GM12878 (cell line): ENCODE data around the gene FLRT1. TPM values are rescaled to one million over a fixed set of nuclear protein-coding genes. Genes with fewer than 3 reads are reported as not detected.

ENCODE experiments used
- ATAC-seq: fragments of 200-7000 bp; cut with Tn5 transposase; 3 replicates; pipeline ENCODE4 v1.9.1; 2020; ENCODE audit warnings: mild to moderate bottlenecking, moderate library complexity
- BruUV-seq: library from RNA; stranded (reverse); fragments of 400-500 nt; replicated peaks from 2 replicates; lab custom pipeline; 2021; lab: Mats Ljungman, UMichigan
- CTCF ChIA-PET: fragments of 300-600 bp; sonication (Branson Sonifier 250); formaldehyde crosslinking; extraction: SDS; loops from one replicate; lab custom pipeline; 2021; ENCODE audit warnings: inconsistent platforms; lab: Yijun Ruan, JAX
- POLR2A ChIA-PET: fragments of 350-600 bp; formaldehyde crosslinking; extraction: SDS; loops from one replicate; lab custom pipeline; 2021; ENCODE audit warnings: inconsistent platforms; lab: Charles Lee
- RAD21 ChIA-PET: fragments of 300-600 bp; sonication (Branson Sonifier 250); formaldehyde crosslinking; loops from one replicate; lab custom pipeline; 2023; ENCODE audit warnings: antibody characterized with exemption; ENCODE audit not compliant: unreplicated experiment; lab: Charles Lee
- SMC1A ChIA-PET: fragments of 300-600 bp; sonication (Branson Sonifier 250); formaldehyde crosslinking; loops from one replicate; lab custom pipeline; 2023; ENCODE audit not compliant: unreplicated experiment, uncharacterized antibody; lab: Charles Lee
- DNase-seq: peaks from one replicate; pipeline ENCODE4 v3.0.0-alpha.2; 2011; ENCODE audit warnings: low read depth, low spot score
- FAIRE-seq: peaks from 3 replicates; lab custom pipeline; 2011; peaks lifted over from hg19 to GRCh38; lab: Jason Lieb, UNC
- H2AFZ ChIP-seq: 2 replicates; pipeline ENCODE4 v1.6.0; 2011; ENCODE audit warnings: low read depth, low read length, control low read depth; ENCODE audit not compliant: control insufficient read depth
- H3K27ac ChIP-seq: 2 replicates; pipeline ENCODE4 v1.5.1; 2011; ENCODE audit warnings: control low read depth; ENCODE audit not compliant: control insufficient read depth, insufficient read depth
- H3K27me3 ChIP-seq, 2 experiments: replicated peaks in 1 of 2; 2 replicates each; pipeline versions ENCODE4 v1.6.0 to v1.6.1; 2011; ENCODE audit warnings: low read length in 1 of 2; ENCODE audit not compliant: control insufficient read depth in 2 of 2, insufficient read depth in 2 of 2
- H3K36me3 ChIP-seq, 2 experiments: 2 replicates each; pipeline ENCODE4 v1.5.1; 2011; ENCODE audit warnings: low read length in 1 of 2; ENCODE audit not compliant: control insufficient read depth in 2 of 2, insufficient read depth in 2 of 2
- H3K4me1 ChIP-seq: 2 replicates; pipeline ENCODE4 v1.6.1; 2011; ENCODE audit warnings: mild to moderate bottlenecking, low read length, moderate library complexity, mixed read lengths; ENCODE audit not compliant: control insufficient read depth, insufficient read depth
- H3K4me2 ChIP-seq: 2 replicates; pipeline ENCODE4 v1.6.0; 2011; ENCODE audit warnings: control low read depth; ENCODE audit not compliant: control insufficient read depth, insufficient read depth
- H3K4me3 ChIP-seq: fragments of 200-600 bp; sonication (generic); 2 replicates; pipeline ENCODE4 v1.5.1; 2016
- H3K79me2 ChIP-seq: 2 replicates; pipeline ENCODE4 v1.6.0; 2011; ENCODE audit warnings: low read length; ENCODE audit not compliant: control insufficient read depth, insufficient read depth
- H3K9ac ChIP-seq: 2 replicates; pipeline ENCODE4 v1.8.0; 2011; ENCODE audit warnings: low read length, control low read depth, mixed read lengths; ENCODE audit not compliant: control insufficient read depth, insufficient read depth
- H3K9me3 ChIP-seq: replicated peaks from 3 replicates; pipeline ENCODE4 v1.5.1; 2011; ENCODE audit warnings: mild to moderate bottlenecking, low read length; ENCODE audit not compliant: control insufficient read depth, insufficient read depth
- H4K20me1 ChIP-seq: 2 replicates; pipeline ENCODE4 v1.6.0; 2011; ENCODE audit not compliant: control insufficient read depth, insufficient read depth
- BCL11A ChIP-seq: IDR thresholded peaks from 2 replicates; pipeline ENCODE4 v1.6.1; 2011; ENCODE audit warnings: low read depth, low read length
- CBX3 ChIP-seq: fragments of 200-600 bp; sonication (generic); IDR thresholded peaks from 2 replicates; pipeline ENCODE4 v1.6.1; 2016; ENCODE audit warnings: low read depth, borderline replicate concordance
- CHD1 ChIP-seq: IDR thresholded peaks from 2 replicates; pipeline ENCODE4 v1.6.1; 2012; ENCODE audit warnings: low read depth, low read length, improper control_type of control experiment
- FOXK2 ChIP-seq: fragments of 450-650 bp; IDR thresholded peaks from 2 replicates; pipeline ENCODE4 v1.6.1; 2017; ENCODE audit warnings: mild to moderate bottlenecking, moderate library complexity
- IRF4 ChIP-seq: IDR thresholded peaks from 2 replicates; pipeline ENCODE4 v1.6.1; 2011; ENCODE audit warnings: low read depth, low read length
- MXI1 ChIP-seq: fragments of 150-350 bp; IDR thresholded peaks from 2 replicates; pipeline ENCODE4 v1.6.1; 2011; ENCODE audit warnings: low read depth, mild to moderate bottlenecking, inconsistent platforms, low read length, improper control_type of control experiment
- NFYA ChIP-seq: IDR thresholded peaks from 2 replicates; pipeline ENCODE4 v1.6.1; 2011; ENCODE audit warnings: low read depth, mild to moderate bottlenecking, low read length, improper control_type of control experiment, borderline replicate concordance
- PML ChIP-seq: IDR thresholded peaks from 2 replicates; pipeline ENCODE4 v1.6.1; 2012; ENCODE audit warnings: low read length, inconsistent platforms
- SMC3 ChIP-seq: IDR thresholded peaks from 2 replicates; pipeline ENCODE4 v1.6.1; 2011; ENCODE audit warnings: low read length, improper control_type of control experiment, borderline replicate concordance
- SP1 ChIP-seq: IDR thresholded peaks from one replicate; pipeline ENCODE4 v1.6.1; 2011; ENCODE audit warnings: low read depth, low read length
- SREBF2 ChIP-seq: IDR thresholded peaks from 2 replicates; pipeline ENCODE4 v1.6.1; 2012; ENCODE audit warnings: mild to moderate bottlenecking, low read length
- TCF3 ChIP-seq: IDR thresholded peaks from 2 replicates; pipeline ENCODE4 v1.6.1; 2012; ENCODE audit warnings: low read depth, mild to moderate bottlenecking, low read length, borderline replicate concordance; ENCODE audit not compliant: insufficient read depth
- WRNIP1 ChIP-seq: IDR thresholded peaks from 2 replicates; pipeline ENCODE4 v1.6.1; 2011; ENCODE audit warnings: low read depth, low read length, improper control_type of control experiment, borderline replicate concordance
- ZNF24 ChIP-seq: fragments of 450-650 bp; IDR thresholded peaks from 2 replicates; pipeline ENCODE4 v1.6.1; 2017; ENCODE audit warnings: antibody characterized with exemption, mild to moderate bottlenecking
- WGBS: methylation state at CpG from one replicate; pipeline ENCODE4 v1.1.6; 2016; ENCODE audit warnings: low lambda C conversion rate; ENCODE audit not compliant: insufficient replicate concordance, insufficient coverage; ENCODE audit errors: missing lambda C conversion rate; 5-methylcytosine and 5-hydroxymethylcytosine counted together
- in situ Hi-C: fragments of 300-500 bp; cut with MboI; formaldehyde crosslinking; loops from 9 replicates; pipeline ENCODE4 v1.14.3; 2018; ENCODE audit warnings: mixed read lengths
- intact Hi-C: fragments of 100-400 bp; cut with micrococcal nuclease; formaldehyde crosslinking; loops from one replicate; pipeline ENCODE4 v1.14.2; 2022; ENCODE audit not compliant: unreplicated experiment
- polyA plus RNA-seq, 11 experiments: library from polyadenylated mRNA; depleted of rRNA in 4 of 11; unstranded in 6 of 11; stranded (reverse) in 5 of 11; fragments of >200 nt; fragmentation: Nextera tagmentation in 4 of 11; fragmentation: Illumina TruSeq in 1 of 11; extraction: Ambion mirVana in 4 of 11; extraction: Trizol in 1 of 11; gene quantifications; 1 replicate in 1 of 11; 2 replicates in 10 of 11; pipeline versions ENCODE4 v1.2.1 to v1.2.3, GENCODE V29; 2011 to 2016; ENCODE audit warnings: inconsistent platforms in 2 of 11, missing spikeins in 2 of 11, low read depth in 1 of 11
- total RNA-seq, 4 experiments: library from RNA; depleted of rRNA in 3 of 4; stranded (reverse); fragments of >200 nt in 3 of 4; fragmentation: Illumina TruSeq in 1 of 4; extraction: Trizol in 1 of 4; gene quantifications; 2 replicates each; pipeline versions ENCODE4 v1.2.1 to v1.2.3, GENCODE V29; 2013 to 2021

The FLRT1 gene
- total and polyA plus RNA-seq, 10 of the 15 experiments (the other 5 are each of a cell fraction or from before 2014, with no cell fraction given) = 0.10 to 0.12 TPM; not detected in 8

DNA sequence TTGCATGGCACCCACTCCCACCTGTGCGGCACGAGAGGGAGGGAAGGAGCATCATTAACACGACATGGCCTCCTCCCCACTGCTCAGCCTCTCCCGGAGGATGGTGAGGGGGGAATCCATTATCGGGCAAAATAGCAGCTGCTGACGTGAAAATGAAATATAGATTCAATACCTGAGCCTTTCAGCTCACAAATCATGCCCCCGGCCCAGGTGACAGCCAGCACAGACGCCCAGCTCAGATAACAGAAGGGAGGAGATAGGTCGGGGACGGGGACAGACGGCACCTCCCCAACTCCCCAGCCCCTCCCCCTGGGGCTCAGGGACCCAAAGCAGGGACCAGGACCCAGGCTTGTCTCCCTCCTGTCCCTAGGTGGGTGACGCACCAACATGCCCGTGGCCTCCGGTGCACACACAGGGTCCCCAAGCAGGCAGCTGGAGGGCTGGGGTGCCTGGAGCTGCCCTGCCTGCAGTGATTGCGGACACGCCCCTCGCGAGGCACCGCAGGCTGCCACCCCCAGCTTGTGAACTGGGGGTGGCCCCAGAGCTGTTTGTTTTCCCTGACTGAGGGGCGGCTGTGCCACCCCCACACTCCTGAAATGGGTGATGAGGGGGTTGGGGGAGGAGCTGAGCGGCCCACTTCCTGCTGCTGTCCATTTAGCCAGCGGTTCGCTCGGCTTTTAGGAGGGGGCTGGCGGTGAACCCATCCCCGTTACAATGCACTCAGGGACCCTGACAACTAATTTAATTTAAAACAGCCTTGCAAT, 31.7 kb downstream of the FLRT1 start:
- Histone ChIP-seq H2AFZ (no peak overlapping the region), H3K27ac (no peak overlapping the region), H3K9me3 (no peaks in the 10 kb centered on the region), H3K4me3 (no peak overlapping the region), H4K20me1 (no peaks in the 10 kb centered on the region), H3K4me2 (no peak overlapping the region), H3K79me2 (no peaks in the 10 kb centered on the region), H3K36me3 (no peaks in the 10 kb centered on the region), H3K9ac (no peak overlapping the region), H3K27me3 (peaks cover 0 to 1% of the 10 kb centered on the region in 2 experiments), H3K4me1 (no peaks in the 10 kb centered on the region)
- RAD21 ChIA-PET = no interaction called here
- TF ChIP-seq PML = no peak
- TF ChIP-seq IRF4 = no peak
- no peak for TF ChIP-seq SMC3
- TF ChIP-seq SP1 = no peak
- no peak for TF ChIP-seq NFYA
- no peak for TF ChIP-seq CBX3
- no peak for TF ChIP-seq ZNF24
- no peak for TF ChIP-seq WRNIP1
- TF ChIP-seq FOXK2 = no peak
- TF ChIP-seq BCL11A = no peak
- no peak for TF ChIP-seq SREBF2
- TF ChIP-seq MXI1 = no peak
- TF ChIP-seq TCF3 = no peak
- TF ChIP-seq CHD1 = no peak
- DNase-seq (no peak), ATAC-seq (no peak), FAIRE-seq (no peak)
- BruUV-seq = no TSS peak
- POLR2A ChIA-PET = no interaction called here
- WGBS = 44% methylated on average over 26 of the region's 26 CpGs
- intact Hi-C loops (no loop called here), in situ Hi-C loops (no loop called here)
- CTCF ChIA-PET = no interaction called here
- SMC1A ChIA-PET = no interaction called here
